WTC11 (cell line): ENCODE results near the gene RNF10. TPM values are rescaled to one million over a fixed set of nuclear protein-coding genes. Genes with fewer than 3 reads are reported as not detected.

ENCODE experiments used
- ATAC-seq: fragments of 200-7000 bp; cut with Tn5 transposase; 2 replicates; pipeline ENCODE4 v1.10.0; 2021; ENCODE audit warnings: mild to moderate bottlenecking, moderate library complexity
- CTCF ChIA-PET: fragments of 300-600 bp; sonication (Branson Sonifier 250); formaldehyde crosslinking; loops from one replicate; lab custom pipeline; 2021; ENCODE audit warnings: antibody characterized with exemption; lab: Charles Lee
- POLR2A ChIA-PET: fragments of 350-600 bp; sonication (Branson Sonifier 250); formaldehyde crosslinking; loops from one replicate; lab custom pipeline; 2021; ENCODE audit warnings: antibody characterized with exemption; lab: Charles Lee
- DNase-seq: peaks from one replicate; pipeline ENCODE4 v3.0.0; 2021; ENCODE audit warnings: low spot score
- H3K27ac Mint-ChIP-seq: 2 replicates; pipeline ENCODE4 v1.8.0; 2021; ENCODE audit warnings: mixed read lengths
- H3K27me3 Mint-ChIP-seq: 2 replicates; pipeline ENCODE4 v1.8.0; 2021; ENCODE audit warnings: low read depth, mild to moderate bottlenecking, moderate library complexity, mixed read lengths
- H3K36me3 Mint-ChIP-seq: 2 replicates; pipeline ENCODE4 v1.8.0; 2021; ENCODE audit warnings: mixed read lengths
- H3K4me1 Mint-ChIP-seq: 2 replicates; pipeline ENCODE4 v1.8.0; 2022; ENCODE audit warnings: mixed read lengths
- H3K4me3 Mint-ChIP-seq: 2 replicates; pipeline ENCODE4 v1.8.0; 2021; ENCODE audit warnings: mild to moderate bottlenecking, moderate library complexity, mixed read lengths
- H3K9me3 Mint-ChIP-seq: 2 replicates; pipeline ENCODE4 v1.8.0; 2021; ENCODE audit warnings: mixed read lengths
- ATF1 ChIP-seq: sonication (generic); formaldehyde crosslinking; IDR thresholded peaks from 2 replicates; pipeline ENCODE4 v1.8.1; 2023; ENCODE audit warnings: mild to moderate bottlenecking, moderate library complexity, missing genetic modification reagents
- ATF2 ChIP-seq: sonication (generic); formaldehyde crosslinking; IDR thresholded peaks from 2 replicates; pipeline ENCODE4 v1.8.1; 2022; ENCODE audit warnings: low read depth, missing genetic modification reagents, borderline replicate concordance
- FOXK1 ChIP-seq: sonication (generic); formaldehyde crosslinking; IDR thresholded peaks from 2 replicates; pipeline ENCODE4 v1.8.0; 2022; ENCODE audit warnings: mild to moderate bottlenecking, moderate library complexity, missing genetic modification reagents
- FOXP1 ChIP-seq: sonication (generic); formaldehyde crosslinking; IDR thresholded peaks from 2 replicates; pipeline ENCODE4 v1.8.0; 2022; ENCODE audit warnings: missing genetic modification reagents, mild to moderate bottlenecking, moderate library complexity, borderline replicate concordance
- GABPB1 ChIP-seq: sonication (generic); formaldehyde crosslinking; IDR thresholded peaks from 2 replicates; pipeline ENCODE4 v1.8.1; 2023; ENCODE audit warnings: mild to moderate bottlenecking, missing genetic modification reagents
- MXD4 ChIP-seq: fragments of 250-450 bp; sonication (Bioruptor Pico); IDR thresholded peaks from 2 replicates; pipeline ENCODE4 v1.8.0; 2021; ENCODE audit warnings: mild to moderate bottlenecking, moderate library complexity, borderline replicate concordance
- NFATC4 ChIP-seq: fragments of 250-450 bp; sonication (Bioruptor Pico); IDR thresholded peaks from 2 replicates; pipeline ENCODE4 v1.9.0; 2021; ENCODE audit warnings: mild to moderate bottlenecking
- NR1H2 ChIP-seq: sonication (generic); formaldehyde crosslinking; IDR thresholded peaks from 2 replicates; pipeline ENCODE4 v1.9.0; 2021; ENCODE audit warnings: mild to moderate bottlenecking, moderate library complexity, missing genetic modification reagents
- NR3C1 ChIP-seq: sonication (generic); formaldehyde crosslinking; conservative IDR thresholded peaks from 2 replicates; pipeline ENCODE4 v1.8.1; 2023; ENCODE audit warnings: low read depth, mild to moderate bottlenecking, missing genetic modification reagents
- PRRX2 ChIP-seq: fragments of 250-450 bp; sonication (Bioruptor Pico); IDR thresholded peaks from 2 replicates; pipeline ENCODE4 v1.8.0; 2021; ENCODE audit warnings: mild to moderate bottlenecking
- ZNF138 ChIP-seq: sonication (generic); formaldehyde crosslinking; conservative IDR thresholded peaks from 2 replicates; pipeline ENCODE4 v1.8.1; 2022; ENCODE audit warnings: mild to moderate bottlenecking, moderate library complexity, missing genetic modification reagents
- ZNF219 ChIP-seq: sonication (generic); formaldehyde crosslinking; IDR thresholded peaks from 2 replicates; pipeline ENCODE4 v1.8.0; 2023; ENCODE audit warnings: missing genetic modification reagents, mild to moderate bottlenecking, borderline replicate concordance
- ZNF281 ChIP-seq: sonication (generic); formaldehyde crosslinking; IDR thresholded peaks from 2 replicates; pipeline ENCODE4 v1.8.0; 2023; ENCODE audit warnings: mild to moderate bottlenecking, missing genetic modification reagents
- ZNF671 ChIP-seq: fragments of 250-450 bp; sonication (Bioruptor Pico); IDR thresholded peaks from 2 replicates; pipeline ENCODE4 v1.8.0; 2021; ENCODE audit warnings: mild to moderate bottlenecking
- ZSCAN18 ChIP-seq: fragments of 250-450 bp; sonication (Bioruptor Pico); IDR thresholded peaks from 2 replicates; pipeline ENCODE4 v2.1.2; 2022; ENCODE audit warnings: mild to moderate bottlenecking, moderate library complexity
- total RNA-seq: library from RNA; stranded (reverse); gene quantifications from 3 replicates; pipeline ENCODE4 v1.2.3, GENCODE V29; 2021
- TF ChIP-seq, protein P1 (sequence below): sonication (generic); formaldehyde crosslinking; IDR thresholded peaks from 2 replicates; pipeline ENCODE4 v1.8.0; 2022; ENCODE audit warnings: mild to moderate bottlenecking, missing genetic modification reagents
- TF ChIP-seq, protein P2 (sequence below): sonication (generic); formaldehyde crosslinking; IDR thresholded peaks from 2 replicates; pipeline ENCODE4 v1.8.1; 2023; ENCODE audit warnings: mild to moderate bottlenecking, missing genetic modification reagents, moderate library complexity
- TF ChIP-seq, protein P3 (sequence below): sonication (generic); formaldehyde crosslinking; IDR thresholded peaks from 2 replicates; pipeline ENCODE4 v1.8.1; 2023; ENCODE audit warnings: mild to moderate bottlenecking, missing genetic modification reagents, moderate library complexity
- TF ChIP-seq, protein P4 (sequence below): sonication (generic); formaldehyde crosslinking; IDR thresholded peaks from 2 replicates; pipeline ENCODE4 v1.8.0; 2023; ENCODE audit warnings: missing genetic modification reagents

The RNF10 gene
- total RNA-seq, 1 experiment from 2014 or later = 160 TPM

GRCh38 chr12:120598674-120599463, 64.7 kb downstream of the RNF10 start:
- H3K36me3 Mint-ChIP-seq = no peaks in the 10 kb centered on the region
- H3K4me1 Mint-ChIP-seq = peaks cover 21% of the 10 kb centered on the region
- H3K27ac Mint-ChIP-seq = no peak overlapping the region
- no peak overlapping the region for H3K4me3 Mint-ChIP-seq
- no peak for TF ChIP-seq NFATC4 (CRISPR knock-in tag)
- no peak for TF ChIP-seq ZNF281 (CRISPR knock-in tag)
- TF ChIP-seq ZNF671 = no peak
- no peak for TF ChIP-seq FOXP1
- TF ChIP-seq, protein P1, sequence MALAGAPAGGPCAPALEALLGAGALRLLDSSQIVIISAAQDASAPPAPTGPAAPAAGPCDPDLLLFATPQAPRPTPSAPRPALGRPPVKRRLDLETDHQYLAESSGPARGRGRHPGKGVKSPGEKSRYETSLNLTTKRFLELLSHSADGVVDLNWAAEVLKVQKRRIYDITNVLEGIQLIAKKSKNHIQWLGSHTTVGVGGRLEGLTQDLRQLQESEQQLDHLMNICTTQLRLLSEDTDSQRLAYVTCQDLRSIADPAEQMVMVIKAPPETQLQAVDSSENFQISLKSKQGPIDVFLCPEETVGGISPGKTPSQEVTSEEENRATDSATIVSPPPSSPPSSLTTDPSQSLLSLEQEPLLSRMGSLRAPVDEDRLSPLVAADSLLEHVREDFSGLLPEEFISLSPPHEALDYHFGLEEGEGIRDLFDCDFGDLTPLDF = no peak
- no peak for TF ChIP-seq PRRX2 (CRISPR knock-in tag)
- no peak for TF ChIP-seq ZNF138
- TF ChIP-seq GABPB1 (CRISPR knock-in tag) = no peak
- TF ChIP-seq, protein P2, sequence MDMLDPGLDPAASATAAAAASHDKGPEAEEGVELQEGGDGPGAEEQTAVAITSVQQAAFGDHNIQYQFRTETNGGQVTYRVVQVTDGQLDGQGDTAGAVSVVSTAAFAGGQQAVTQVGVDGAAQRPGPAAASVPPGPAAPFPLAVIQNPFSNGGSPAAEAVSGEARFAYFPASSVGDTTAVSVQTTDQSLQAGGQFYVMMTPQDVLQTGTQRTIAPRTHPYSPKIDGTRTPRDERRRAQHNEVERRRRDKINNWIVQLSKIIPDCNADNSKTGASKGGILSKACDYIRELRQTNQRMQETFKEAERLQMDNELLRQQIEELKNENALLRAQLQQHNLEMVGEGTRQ = no peak
- TF ChIP-seq ZSCAN18 (CRISPR knock-in tag) = no peak
- TF ChIP-seq FOXK1 (CRISPR knock-in tag) = no peak
- TF ChIP-seq, protein P3, sequence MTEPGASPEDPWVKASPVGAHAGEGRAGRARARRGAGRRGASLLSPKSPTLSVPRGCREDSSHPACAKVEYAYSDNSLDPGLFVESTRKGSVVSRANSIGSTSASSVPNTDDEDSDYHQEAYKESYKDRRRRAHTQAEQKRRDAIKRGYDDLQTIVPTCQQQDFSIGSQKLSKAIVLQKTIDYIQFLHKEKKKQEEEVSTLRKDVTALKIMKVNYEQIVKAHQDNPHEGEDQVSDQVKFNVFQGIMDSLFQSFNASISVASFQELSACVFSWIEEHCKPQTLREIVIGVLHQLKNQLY (CRISPR knock-in tag) = no peak
- no peak for TF ChIP-seq ATF1
- TF ChIP-seq, protein P4, sequence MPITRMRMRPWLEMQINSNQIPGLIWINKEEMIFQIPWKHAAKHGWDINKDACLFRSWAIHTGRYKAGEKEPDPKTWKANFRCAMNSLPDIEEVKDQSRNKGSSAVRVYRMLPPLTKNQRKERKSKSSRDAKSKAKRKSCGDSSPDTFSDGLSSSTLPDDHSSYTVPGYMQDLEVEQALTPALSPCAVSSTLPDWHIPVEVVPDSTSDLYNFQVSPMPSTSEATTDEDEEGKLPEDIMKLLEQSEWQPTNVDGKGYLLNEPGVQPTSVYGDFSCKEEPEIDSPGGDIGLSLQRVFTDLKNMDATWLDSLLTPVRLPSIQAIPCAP (CRISPR knock-in tag) = no peak
- no peak for TF ChIP-seq ZNF219 (CRISPR knock-in tag)
- TF ChIP-seq ATF2 (CRISPR knock-in tag) = no peak
- TF ChIP-seq NR1H2 (CRISPR knock-in tag) = no peak
- TF ChIP-seq NR3C1 (CRISPR knock-in tag) = no peak
- TF ChIP-seq MXD4 (CRISPR knock-in tag) = no peak
- ChIA-PET POLR2A (no interaction called here), CTCF (interaction anchor here (1.1 kb wide), 1 partner anchor 15 kb away, joined by 3 read pairs; no protein-coding TSS in a partner anchor)
- DNase-seq = no peak
- no peaks in the 10 kb centered on the region for H3K27me3 Mint-ChIP-seq
- no peaks in the 10 kb centered on the region for H3K9me3 Mint-ChIP-seq
- no peak for ATAC-seq
